Liver (tissue), 9 donors: ENCODE measurements around the gene HRH4. TPM values are rescaled to one million over a fixed set of nuclear protein-coding genes. Genes with fewer than 3 reads are reported as not detected.

Experiments used
- DNase-seq: peaks from one replicate; pipeline ENCODE4 v3.0.0-alpha.2; 2017; ENCODE audit warnings: low spot score
- H3K27ac ChIP-seq, 2 donors: one replicate each; pipeline ENCODE4 v1.7.0; 2013; ENCODE audit warnings: inconsistent platforms in 2 of 2, low read length in 2 of 2, control low read depth in 1 of 2, low read depth in 1 of 2, mild to moderate bottlenecking in 1 of 2
- H3K27me3 ChIP-seq, 4 donors: one replicate each; pipeline versions ENCODE4 v1.6.1 to v1.7.0; 2013; ENCODE audit warnings: low read length in 3 of 4, inconsistent platforms in 1 of 4, mild to moderate bottlenecking in 1 of 4, moderate library complexity in 1 of 4; ENCODE audit not compliant: control insufficient read depth in 4 of 4, insufficient read depth in 4 of 4
- H3K36me3 ChIP-seq, 4 donors: one replicate each; pipeline versions ENCODE4 v1.6.1 to v1.7.0; 2013; ENCODE audit warnings: low read length in 3 of 4, mild to moderate bottlenecking in 3 of 4, low read depth in 1 of 4, moderate library complexity in 1 of 4; ENCODE audit not compliant: control insufficient read depth in 4 of 4, insufficient read depth in 3 of 4
- H3K4me1 ChIP-seq, 4 donors: one replicate each; pipeline versions ENCODE4 v1.6.1 to v1.7.0; 2013; ENCODE audit warnings: low read length in 3 of 4, mild to moderate bottlenecking in 3 of 4, moderate library complexity in 1 of 4; ENCODE audit not compliant: control insufficient read depth in 4 of 4, insufficient read depth in 4 of 4
- H3K4me3 ChIP-seq, 3 donors: one replicate each; pipeline versions ENCODE4 v1.6.1 to v1.7.0; 2013; ENCODE audit warnings: low read length in 3 of 3, control low read depth in 1 of 3, low read depth in 1 of 3, mild to moderate bottlenecking in 1 of 3
- H3K9ac ChIP-seq, 2 donors: one replicate each; pipeline ENCODE4 v1.7.0; 2013; ENCODE audit warnings: low read length in 2 of 2, mild to moderate bottlenecking in 2 of 2, moderate library complexity in 2 of 2, control low read depth in 1 of 2, low read depth in 1 of 2
- H3K9me3 ChIP-seq, 4 donors: one replicate each; pipeline versions ENCODE4 v1.6.1 to v1.7.0; 2013; ENCODE audit warnings: low read length in 3 of 4; ENCODE audit not compliant: control insufficient read depth in 4 of 4
- ATF3 ChIP-seq: IDR thresholded peaks from 2 replicates; pipeline ENCODE4 v1.6.1; 2016; ENCODE audit warnings: antibody characterized with exemption
- CTCF ChIP-seq: fragments of 150-350 bp; IDR thresholded peaks from 2 replicates; pipeline ENCODE4 v1.5.1; 2017; ENCODE audit warnings: improper control_type of control experiment, low read depth, low read length; ENCODE audit not compliant: missing input control
- EGR1 ChIP-seq, 2 donors: IDR thresholded peaks; 2 replicates each; pipeline ENCODE4 v1.6.1; 2016 to 2018; ENCODE audit warnings: antibody characterized with exemption in 2 of 2, low read depth in 2 of 2
- FOXA1 ChIP-seq: IDR thresholded peaks from 2 replicates; pipeline ENCODE4 v1.6.1; 2016; ENCODE audit warnings: antibody characterized with exemption
- FOXA2 ChIP-seq: IDR thresholded peaks from 2 replicates; pipeline ENCODE4 v1.6.1; 2016; ENCODE audit warnings: antibody characterized with exemption
- GABPA ChIP-seq, 2 donors: IDR thresholded peaks in 1 of 2; conservative IDR thresholded peaks in 1 of 2; 2 replicates each; pipeline ENCODE4 v1.6.1; 2016; ENCODE audit warnings: antibody characterized with exemption in 2 of 2, mild to moderate bottlenecking in 1 of 2, moderate library complexity in 1 of 2
- HNF4A ChIP-seq, 2 donors: conservative IDR thresholded peaks; 2 replicates each; pipeline ENCODE4 v1.6.1; 2016; ENCODE audit warnings: antibody characterized with exemption in 2 of 2, mild to moderate bottlenecking in 2 of 2
- HNF4G ChIP-seq: IDR thresholded peaks from 2 replicates; pipeline ENCODE4 v1.6.1; 2016; ENCODE audit warnings: antibody characterized with exemption
- JUND ChIP-seq, 2 donors: IDR thresholded peaks; 2 replicates each; pipeline ENCODE4 v1.6.1; 2016; ENCODE audit warnings: antibody characterized with exemption in 2 of 2
- MAX ChIP-seq: IDR thresholded peaks from 2 replicates; pipeline ENCODE4 v1.6.1; 2016; ENCODE audit warnings: antibody characterized with exemption
- NR2F2 ChIP-seq: IDR thresholded peaks from 2 replicates; pipeline ENCODE4 v1.6.1; 2016; ENCODE audit warnings: antibody characterized with exemption
- RAD21 ChIP-seq, 2 donors: IDR thresholded peaks; 2 replicates each; pipeline ENCODE4 v1.6.1; 2016; ENCODE audit warnings: antibody characterized with exemption in 2 of 2, mild to moderate bottlenecking in 2 of 2
- RXRA ChIP-seq, 2 donors: IDR thresholded peaks; 2 replicates each; pipeline ENCODE4 v1.6.1; 2017 to 2018; ENCODE audit warnings: antibody characterized with exemption in 2 of 2, mild to moderate bottlenecking in 1 of 2
- SP1 ChIP-seq: IDR thresholded peaks from 2 replicates; pipeline ENCODE4 v1.6.1; 2018; ENCODE audit warnings: antibody characterized with exemption, mild to moderate bottlenecking
- TAF1 ChIP-seq: conservative IDR thresholded peaks from 2 replicates; pipeline ENCODE4 v1.6.1; 2016; ENCODE audit warnings: antibody characterized with exemption, mild to moderate bottlenecking
- YY1 ChIP-seq: IDR thresholded peaks from 2 replicates; pipeline ENCODE4 v1.6.1; 2016; ENCODE audit warnings: antibody characterized with exemption, mild to moderate bottlenecking
- ZBTB33 ChIP-seq: IDR thresholded peaks from 2 replicates; pipeline ENCODE4 v1.6.1; 2016; ENCODE audit warnings: antibody characterized with exemption
- WGBS: extraction: QIAGEN DNeasy Blood & Tissue Kit; methylation state at CpG from one replicate; pipeline ENCODE4 v1.1.7; 2013; 5-methylcytosine and 5-hydroxymethylcytosine counted together
- polyA plus RNA-seq, 2 donors: library from polyadenylated mRNA; stranded (reverse) in 1 of 2; unstranded in 1 of 2; fragments of 200-250 nt in 1 of 2; fragments of >200 nt in 1 of 2; fragmentation: Nextera tagmentation in 1 of 2; extraction: Ambion mirVana in 1 of 2; gene quantifications; one replicate each; pipeline versions ENCODE4 v1.2.1 to v1.2.3, GENCODE V29; 2013 to 2015
- total RNA-seq, 2 donors: library from RNA; depleted of rRNA; stranded (reverse); fragments of >200 nt; gene quantifications; one replicate each; pipeline ENCODE4 v1.2.3, GENCODE V29; 2014
- donor health status: healthy.
- donor health status: healthy.
- donor health status: healthy.
- donor health status: healthy.
- donor health status: healthy.

The HRH4 gene
- total and polyA plus RNA-seq, 4 donors = 0.02 to 0.19 (median 0.17) TPM; not detected in 1

- TF ChIP-seq TAF1 = no peak
- TF ChIP-seq CTCF = no peak
- TF ChIP-seq RAD21 (IDR thresholded peaks at IDR 0.05) = no peak
- TF ChIP-seq RXRA (IDR thresholded peaks at IDR 0.05) = no peak
- no peak for TF ChIP-seq FOXA1
- no peak for TF ChIP-seq ZBTB33
- TF ChIP-seq EGR1 (IDR thresholded peaks at IDR 0.05; ENCODE audit: low read depth in 2 of 2) = no peak
- no peak for TF ChIP-seq GABPA (IDR thresholded peaks at IDR 0.05 in 1 of 2, conservative IDR thresholded peaks at IDR 0.05 in 1 of 2)
- TF ChIP-seq JUND (IDR thresholded peaks at IDR 0.05) = no peak
- no peak for TF ChIP-seq YY1
- TF ChIP-seq NR2F2 = no peak
- TF ChIP-seq MAX = no peak
- TF ChIP-seq ATF3 = no peak
- TF ChIP-seq HNF4A (conservative IDR thresholded peaks at IDR 0.05) = no peak
- TF ChIP-seq SP1 = no peak
- no peak for TF ChIP-seq HNF4G
- no peak for TF ChIP-seq FOXA2
- H3K9me3 ChIP-seq = no peaks in the 10 kb centered on the region
- no peak overlapping the region for H3K9ac ChIP-seq
- H3K27ac ChIP-seq = no peak overlapping the region
- 83% methylated on average over 7 of the region's 7 CpGs for WGBS
- H3K4me1 ChIP-seq = no peaks in the 10 kb centered on the region
- no peaks in the 10 kb centered on the region for H3K27me3 ChIP-seq
- no peak overlapping the region for H3K4me3 ChIP-seq
- no peak for DNase-seq
- no peaks in the 10 kb centered on the region for H3K36me3 ChIP-seq
Measured at GRCh38 chr18:24502667-24503523, 42.5 kb downstream of the HRH4 start.

GRCh38 chr18:24504401-24504800, 44.0 kb downstream of the HRH4 start:
- no peak overlapping the region for H3K27ac ChIP-seq
- 89% methylated on average over 4 of the region's 4 CpGs for WGBS

More at GRCh38 chr18:24504401-24504800, 44.0 kb downstream of the HRH4 start:
- H3K9ac ChIP-seq = no peak overlapping the region
- no peaks in the 10 kb centered on the region for H3K36me3 ChIP-seq
- TF ChIP-seq FOXA1 (no peak), SP1 (no peak), JUND (IDR thresholded peaks at IDR 0.05) (no peak), HNF4G (no peak), GABPA (IDR thresholded peaks at IDR 0.05 in 1 of 2, conservative IDR thresholded peaks at IDR 0.05 in 1 of 2) (no peak), EGR1 (IDR thresholded peaks at IDR 0.05; ENCODE audit: low read depth in 2 of 2) (no peak), RAD21 (IDR thresholded peaks at IDR 0.05) (no peak), HNF4A (conservative IDR thresholded peaks at IDR 0.05) (no peak), MAX (no peak), ZBTB33 (no peak), YY1 (no peak), CTCF (no peak)
- H3K27me3 ChIP-seq = no peaks in the 10 kb centered on the region
- H3K4me3 ChIP-seq = no peak overlapping the region
- no peaks in the 10 kb centered on the region for H3K4me1 ChIP-seq
- DNase-seq = no peak
- H3K9me3 ChIP-seq = no peaks in the 10 kb centered on the region
